Loucy (cell line): ENCODE results near the gene CELF5.

ENCODE experiments used
- H2AFZ ChIP-seq: fragments of 200-600 bp; sonication (generic); 2 replicates; pipeline ENCODE4 v1.6.0; 2016; ENCODE audit warnings: antibody characterized with exemption, mild to moderate bottlenecking, low read length, moderate library complexity
- H3F3A ChIP-seq: fragments of 200-600 bp; 2 replicates; pipeline ENCODE4 v1.6.0; 2016; ENCODE audit warnings: antibody characterized with exemption, low read depth, mild to moderate bottlenecking
- H3K27me3 ChIP-seq: fragments of 200-600 bp; sonication (generic); 2 replicates; pipeline ENCODE4 v1.6.1; 2014; ENCODE audit warnings: low read length, mild to moderate bottlenecking; ENCODE audit not compliant: insufficient read depth, poor library complexity, severe bottlenecking
- H3K36me3 ChIP-seq: fragments of 200-600 bp; sonication (generic); 2 replicates; pipeline ENCODE4 v1.6.1; 2016; ENCODE audit warnings: low read length; ENCODE audit not compliant: insufficient read depth
- H3K4me1 ChIP-seq: fragments of 200-600 bp; sonication (generic); 2 replicates; pipeline ENCODE4 v1.5.1; 2014; ENCODE audit warnings: low read length, mild to moderate bottlenecking; ENCODE audit not compliant: insufficient read depth, poor library complexity, severe bottlenecking
- H3K4me2 ChIP-seq: fragments of 200-600 bp; sonication (generic); 2 replicates; pipeline ENCODE4 v1.6.0; 2014; ENCODE audit warnings: antibody characterized with exemption, low read length, low read depth, mild to moderate bottlenecking; ENCODE audit not compliant: poor library complexity, severe bottlenecking
- H3K4me3 ChIP-seq: fragments of 200-600 bp; sonication (generic); 2 replicates; pipeline ENCODE4 v1.5.1; 2014; ENCODE audit warnings: low read length, mild to moderate bottlenecking, mixed read lengths; ENCODE audit not compliant: poor library complexity, severe bottlenecking
- H3K79me2 ChIP-seq: fragments of 200-600 bp; sonication (generic); 2 replicates; pipeline ENCODE4 v1.6.1; 2014; ENCODE audit warnings: low read length; ENCODE audit not compliant: insufficient read depth
- H3K9ac ChIP-seq: fragments of 200-600 bp; sonication (generic); 2 replicates; pipeline ENCODE4 v1.6.0; 2014; ENCODE audit warnings: mild to moderate bottlenecking, low read depth, low read length, moderate library complexity; ENCODE audit not compliant: poor library complexity, severe bottlenecking
- H3K9me2 ChIP-seq: fragments of 200-600 bp; sonication (generic); replicated peaks from 2 replicates; pipeline ENCODE4 v1.6.1; 2016; ENCODE audit warnings: low read depth, low read length, mixed read lengths
- H3K9me3 ChIP-seq: fragments of 200-600 bp; sonication (generic); 2 replicates; pipeline ENCODE4 v1.6.1; 2014; ENCODE audit warnings: mild to moderate bottlenecking, antibody characterized with exemption, low read length, low read depth; ENCODE audit not compliant: insufficient read depth
- H4K20me1 ChIP-seq: fragments of 200-600 bp; sonication (generic); 2 replicates; pipeline ENCODE4 v1.6.0; 2014; ENCODE audit warnings: antibody characterized with exemption, low read length, mild to moderate bottlenecking; ENCODE audit not compliant: insufficient read depth, poor library complexity, severe bottlenecking
- CTCF ChIP-seq: fragments of 200-600 bp; sonication (generic); conservative IDR thresholded peaks from 2 replicates; pipeline ENCODE4 v1.5.1; 2014; ENCODE audit warnings: mild to moderate bottlenecking, antibody characterized with exemption, low read length
- EZH2phosphoT487 ChIP-seq: fragments of 200-600 bp; IDR thresholded peaks from 2 replicates; pipeline ENCODE4 v1.6.1; 2018; ENCODE audit warnings: antibody characterized with exemption, mild to moderate bottlenecking, moderate library complexity, borderline replicate concordance

CELF5 gene

DNA sequence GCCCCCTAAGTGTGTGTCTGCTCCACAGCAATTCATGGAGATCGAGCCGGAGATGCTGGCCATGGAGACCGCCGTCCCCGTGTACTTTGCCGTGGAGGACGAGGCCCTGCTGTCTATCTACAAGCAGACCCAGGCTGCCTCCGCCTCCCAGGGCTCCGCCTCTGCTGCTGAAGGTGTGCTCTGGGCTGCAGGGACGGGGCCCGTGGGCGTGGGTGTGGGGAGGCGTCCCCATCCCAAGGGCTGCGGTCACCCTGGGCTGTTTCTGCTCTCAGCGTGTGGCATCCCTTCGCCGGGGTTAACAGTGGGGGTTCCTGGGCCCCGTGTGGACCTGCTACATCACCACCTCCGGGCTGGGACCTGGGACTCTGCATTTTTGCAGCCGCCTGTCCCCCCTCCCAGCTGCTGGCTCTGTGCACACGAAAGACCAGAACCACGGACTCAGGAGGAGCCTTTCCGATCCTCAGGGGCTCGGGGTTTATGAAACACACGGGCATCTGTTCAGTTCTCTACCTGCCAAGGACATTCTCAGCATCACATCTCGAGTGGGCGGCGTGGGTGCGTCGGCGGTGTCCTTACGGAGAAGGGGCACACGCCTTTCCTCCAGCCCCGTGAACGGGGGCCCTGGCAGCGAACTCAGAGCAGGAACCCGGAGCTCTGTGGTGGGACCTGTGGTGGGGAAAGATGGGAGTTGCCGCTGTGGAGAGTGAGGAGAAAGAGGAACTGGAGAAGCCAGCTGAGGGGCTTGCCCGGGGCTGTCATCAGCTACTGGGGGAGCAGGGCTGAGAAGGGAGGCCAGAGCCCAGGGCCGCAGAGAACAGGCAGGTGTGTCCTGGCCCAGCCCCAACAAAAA is 31.0 kb upstream of the CELF5 start:
- H3K4me3 ChIP-seq = no peak overlapping the region
- H3K27me3 ChIP-seq = no peaks in the 10 kb centered on the region
- H3K4me1 ChIP-seq = peaks cover 6% of the 10 kb centered on the region
- no peaks in the 10 kb centered on the region for H3K9me2 ChIP-seq
- no peak overlapping the region for H3K4me2 ChIP-seq
- H4K20me1 ChIP-seq = peaks cover 5% of the 10 kb centered on the region
- peaks cover 33% of the 10 kb centered on the region for H3K79me2 ChIP-seq
- peaks cover 3% of the 10 kb centered on the region; the same call in 1 of the 2 replicates for H3K36me3 ChIP-seq
- H2AFZ ChIP-seq = no peak overlapping the region
- H3K9me3 ChIP-seq = no peaks in the 10 kb centered on the region
- TF ChIP-seq CTCF (no peak), EZH2phosphoT487 (no peak)
- no peak overlapping the region for H3K9ac ChIP-seq
- no peaks in the 10 kb centered on the region for H3F3A ChIP-seq

DNA sequence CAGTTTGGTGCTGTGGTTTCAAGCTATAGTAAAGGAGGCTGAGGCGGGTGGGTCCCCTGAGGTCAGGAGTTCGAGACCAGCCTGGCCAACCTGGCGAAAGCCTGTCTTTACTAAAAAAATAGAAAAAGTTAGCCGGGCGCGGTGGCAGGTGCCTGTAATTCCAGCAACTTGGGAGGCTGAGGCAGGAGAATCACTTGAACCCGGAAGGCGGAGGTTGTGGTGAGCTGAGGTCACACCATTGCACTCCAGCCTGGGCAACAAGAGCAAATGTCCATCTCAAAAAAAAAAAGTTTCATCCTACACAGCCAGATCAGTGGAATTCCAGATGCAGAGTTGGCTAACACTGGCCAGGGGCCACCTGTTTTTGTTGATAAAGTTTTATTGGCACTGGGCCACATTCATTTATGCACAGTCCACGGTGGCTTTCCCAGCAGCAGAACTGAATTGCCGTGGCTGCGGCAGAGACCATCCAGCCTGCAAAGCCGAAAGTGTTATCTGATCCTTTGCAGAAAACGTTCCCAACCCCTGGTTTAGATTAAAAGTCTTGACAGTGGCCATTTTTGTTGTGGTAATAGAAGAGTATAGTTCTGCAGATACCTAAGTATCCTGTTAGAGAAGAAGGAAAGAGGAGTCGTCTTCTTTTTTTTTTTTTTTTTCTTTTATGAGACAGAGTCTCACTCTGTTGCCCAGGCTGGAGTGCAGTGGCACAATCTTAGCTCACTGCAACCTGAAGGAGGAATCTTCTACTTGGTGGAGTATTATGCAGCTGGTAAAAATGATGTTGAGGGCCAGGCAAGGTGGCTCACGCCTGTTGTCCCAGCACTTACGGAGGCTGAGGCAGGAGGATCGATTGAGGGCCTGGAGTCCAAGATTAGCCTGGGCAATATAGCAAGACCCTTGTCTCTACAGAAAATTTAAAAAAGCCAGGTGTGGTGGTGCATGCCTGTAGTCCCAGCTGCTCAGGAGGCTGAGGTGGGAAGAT is 30.1 kb upstream of the CELF5 start:
- TF ChIP-seq CTCF (no peak), EZH2phosphoT487 (no peak)
- H3K4me1 ChIP-seq = no peaks in the 10 kb centered on the region
- no peak overlapping the region for H3K4me3 ChIP-seq
- peaks cover 24% of the 10 kb centered on the region; the same call in 1 of the 2 replicates for H3K79me2 ChIP-seq
- no peaks in the 10 kb centered on the region for H3K27me3 ChIP-seq
- H2AFZ ChIP-seq = no peak overlapping the region
- H3K9me2 ChIP-seq = no peaks in the 10 kb centered on the region
- H3F3A ChIP-seq = no peaks in the 10 kb centered on the region
- H3K9me3 ChIP-seq = no peaks in the 10 kb centered on the region
- no peak overlapping the region for H3K4me2 ChIP-seq
- no peak overlapping the region for H3K9ac ChIP-seq
- peaks cover 3% of the 10 kb centered on the region; the same call in 1 of the 2 replicates for H3K36me3 ChIP-seq
- peaks cover 4% of the 10 kb centered on the region for H4K20me1 ChIP-seq

DNA sequence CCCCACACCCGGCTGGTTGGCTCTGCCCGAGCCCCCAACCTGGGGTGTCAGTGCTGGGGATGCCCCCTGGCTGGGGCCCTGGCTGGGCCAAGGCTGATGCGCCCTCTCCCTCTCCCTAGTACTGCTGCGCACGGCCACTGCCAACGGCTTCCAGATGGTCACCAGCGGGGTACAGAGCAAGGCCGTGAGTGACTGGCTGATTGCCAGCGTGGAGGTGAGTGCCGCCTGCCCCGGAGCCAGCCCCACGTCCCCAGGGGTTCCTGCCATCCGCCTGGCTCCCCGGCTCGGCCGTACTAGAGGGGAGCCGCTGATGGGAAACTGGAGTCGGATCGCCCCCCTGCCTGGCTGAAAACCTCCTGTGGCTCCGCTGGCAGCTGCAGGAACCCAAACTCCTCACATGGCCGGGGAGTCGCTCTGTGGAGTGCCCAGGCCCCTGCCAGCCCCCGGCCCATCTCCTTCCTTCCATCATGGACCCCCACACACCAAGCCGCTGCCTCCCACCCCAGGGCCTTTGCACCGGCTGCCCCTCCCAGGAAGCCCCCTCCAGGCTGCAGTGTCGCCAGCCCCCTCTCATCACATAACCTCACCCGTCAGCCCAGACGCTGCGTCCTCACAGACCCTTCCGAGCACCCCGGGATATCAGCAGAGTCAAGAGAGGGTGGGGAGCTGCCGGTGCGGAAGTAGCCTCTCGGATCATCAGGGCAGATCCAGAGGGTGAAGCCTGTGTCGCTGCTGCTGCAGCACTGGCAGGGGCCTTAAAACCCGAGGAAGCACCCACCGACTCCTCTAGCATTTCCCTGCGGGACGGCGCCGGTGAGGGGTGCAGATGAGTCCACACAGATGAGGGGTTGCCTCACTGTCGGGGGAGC is 28.2 kb upstream of the CELF5 start:
- Histone ChIP-seq H3K4me2 (no peak overlapping the region), H3F3A (no peaks in the 10 kb centered on the region), H3K4me3 (no peak overlapping the region), H3K4me1 (no peaks in the 10 kb centered on the region), H3K27me3 (no peaks in the 10 kb centered on the region), H3K9me3 (no peaks in the 10 kb centered on the region), H2AFZ (no peak overlapping the region), H4K20me1 (no peaks in the 10 kb centered on the region), H3K36me3 (peaks cover 3% of the 10 kb centered on the region; the same call in 1 of the 2 replicates), H3K9me2 (no peaks in the 10 kb centered on the region), H3K9ac (no peak overlapping the region), H3K79me2 (peaks cover 5% of the 10 kb centered on the region; the same call in 1 of the 2 replicates)
- no peak for TF ChIP-seq EZH2phosphoT487
- TF ChIP-seq CTCF = no peak
